Duodenal mucosa (tissue), 2 donors: ENCODE results near the gene PAK5.
"Not testable (repeated sequence)": the region's sequence is repeated elsewhere in the genome, so short reads cannot be mapped to it uniquely, and the experiment has no call there.

Experiments
- H3K27ac ChIP-seq: one replicate; pipeline ENCODE4 v1.7.0; 2013; ENCODE audit warnings: low read depth, low read length
- H3K27me3 ChIP-seq, 2 donors: one replicate each; pipeline ENCODE4 v1.7.0; 2013; ENCODE audit warnings: low read length in 2 of 2, control low read depth in 1 of 2; ENCODE audit not compliant: insufficient read depth in 2 of 2, control insufficient read depth in 1 of 2
- H3K36me3 ChIP-seq, 2 donors: one replicate each; pipeline ENCODE4 v1.7.0; 2013; ENCODE audit warnings: low read length in 2 of 2, control low read depth in 1 of 2; ENCODE audit not compliant: insufficient read depth in 2 of 2, control insufficient read depth in 1 of 2
- H3K4me1 ChIP-seq, 2 donors: one replicate each; pipeline ENCODE4 v1.7.0; 2013; ENCODE audit warnings: low read length in 2 of 2, control low read depth in 1 of 2; ENCODE audit not compliant: insufficient read depth in 2 of 2, control insufficient read depth in 1 of 2
- H3K4me3 ChIP-seq, 2 donors: one replicate each; pipeline ENCODE4 v1.7.0; 2013; ENCODE audit warnings: low read length in 2 of 2, low read depth in 1 of 2
- H3K9ac ChIP-seq, 2 donors: one replicate each; pipeline ENCODE4 v1.7.0; 2013; ENCODE audit warnings: low read length in 2 of 2, low read depth in 1 of 2
- H3K9me3 ChIP-seq, 2 donors: one replicate each; pipeline ENCODE4 v1.7.0; 2013; ENCODE audit warnings: low read length in 2 of 2, control low read depth in 1 of 2; ENCODE audit not compliant: control insufficient read depth in 1 of 2

The PAK5 gene

GRCh38 chr20:9660236-9660868, 178.5 kb downstream of the PAK5 start:
- Histone ChIP-seq H3K9ac (no peak overlapping the region), H3K27ac (no peak overlapping the region)

DNA sequence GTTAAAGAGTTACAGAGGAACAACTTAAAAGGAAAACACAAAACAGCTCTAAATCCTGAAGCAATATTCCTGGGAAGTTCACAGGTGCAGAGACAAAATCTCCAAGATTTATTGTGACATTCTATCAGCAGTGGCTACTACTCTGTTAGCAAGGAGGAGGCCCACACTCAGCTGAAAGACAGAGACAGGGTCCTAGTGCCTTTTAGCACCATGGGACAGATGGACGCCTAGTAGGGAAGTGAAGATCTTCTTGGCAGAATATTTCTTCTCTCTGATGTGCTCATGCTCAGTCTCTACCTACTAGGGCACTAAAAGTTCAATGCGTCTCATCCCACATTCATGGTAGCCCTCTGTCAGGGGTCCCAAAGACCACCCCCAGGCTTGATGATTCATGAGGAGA, 191.1 kb downstream of the PAK5 start:
- Histone ChIP-seq H3K9ac (no peak overlapping the region), H3K36me3 (no peaks in the 10 kb centered on the region), H3K4me1 (no peaks in the 10 kb centered on the region), H3K4me3 (no peak overlapping the region), H3K9me3 (no peaks in the 10 kb centered on the region), H3K27ac (no peak overlapping the region), H3K27me3 (no peaks in the 10 kb centered on the region)

More at GRCh38 chr20:9660236-9660868, 178.5 kb downstream of the PAK5 start:
- H3K36me3 ChIP-seq = no peaks in the 10 kb centered on the region
- no peaks in the 10 kb centered on the region for H3K4me1 ChIP-seq
- no peak overlapping the region for H3K4me3 ChIP-seq
- H3K9me3 ChIP-seq = no peaks in the 10 kb centered on the region
- no peaks in the 10 kb centered on the region for H3K27me3 ChIP-seq

- no peaks in the 10 kb centered on the region for H3K4me1 ChIP-seq
- H3K9ac ChIP-seq = no peak overlapping the region
- H3K27ac ChIP-seq = no peak overlapping the region
- no peaks in the 10 kb centered on the region for H3K36me3 ChIP-seq
- no peaks in the 10 kb centered on the region for H3K9me3 ChIP-seq
- no peaks in the 10 kb centered on the region for H3K27me3 ChIP-seq
- H3K4me3 ChIP-seq = no peak overlapping the region
These were observed 192.5 kb downstream of the PAK5 start for GRCh38 chr20:9646375-9646774.

- H3K36me3 ChIP-seq = no peaks in the 10 kb centered on the region
- no peaks in the 10 kb centered on the region for H3K4me1 ChIP-seq
- no peak overlapping the region for H3K27ac ChIP-seq
- H3K4me3 ChIP-seq = no peak overlapping the region
- H3K9ac ChIP-seq = no peak overlapping the region
- H3K9me3 ChIP-seq = no peaks in the 10 kb centered on the region
- H3K27me3 ChIP-seq = no peaks in the 10 kb centered on the region
These were observed 196.0 kb downstream of the PAK5 start for GRCh38 chr20:9642882-9643281.

GRCh38 chr20:9641499-9642000, 197.3 kb downstream of the PAK5 start:
- not testable (repeated sequence) for H3K4me3 ChIP-seq, H3K27me3 ChIP-seq, H3K9me3 ChIP-seq, H3K9ac ChIP-seq, H3K36me3 ChIP-seq, H3K27ac ChIP-seq, H3K4me1 ChIP-seq

DNA sequence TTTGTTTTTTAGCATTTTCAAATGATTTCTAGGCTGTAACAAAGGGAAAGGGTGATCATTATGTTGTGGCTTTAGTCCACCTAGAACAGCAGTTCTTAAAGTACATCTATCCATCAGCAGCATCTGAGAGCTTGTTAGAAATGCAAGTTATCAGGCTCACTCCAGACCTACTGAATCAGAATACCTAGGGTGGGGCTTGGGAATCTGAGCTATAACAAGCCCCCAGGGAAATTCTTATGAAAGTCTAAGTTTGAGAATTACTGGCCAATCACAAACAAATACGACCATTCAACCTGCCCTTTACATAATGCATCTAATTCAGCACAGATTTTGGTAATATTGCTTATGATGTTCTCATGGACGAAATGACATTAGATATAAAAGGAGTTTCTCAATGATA, 201.0 kb downstream of the PAK5 start:
- H3K36me3 ChIP-seq = no peaks in the 10 kb centered on the region
- no peaks in the 10 kb centered on the region for H3K4me1 ChIP-seq
- H3K27ac ChIP-seq = no peak overlapping the region
- H3K9ac ChIP-seq = no peak overlapping the region
- no peaks in the 10 kb centered on the region for H3K9me3 ChIP-seq
- H3K27me3 ChIP-seq = no peaks in the 10 kb centered on the region
- H3K4me3 ChIP-seq = no peak overlapping the region

GRCh38 chr20:9635750-9636149, 203.1 kb downstream of the PAK5 start:
- H3K4me3 ChIP-seq = no peak overlapping the region
- H3K9ac ChIP-seq = no peak overlapping the region
- no peaks in the 10 kb centered on the region for H3K27me3 ChIP-seq
- no peaks in the 10 kb centered on the region for H3K4me1 ChIP-seq
- no peaks in the 10 kb centered on the region for H3K9me3 ChIP-seq
- H3K27ac ChIP-seq = no peak overlapping the region
- no peaks in the 10 kb centered on the region for H3K36me3 ChIP-seq

- Histone ChIP-seq H3K36me3 (no peaks in the 10 kb centered on the region), H3K4me1 (no peaks in the 10 kb centered on the region), H3K9ac (no peak overlapping the region), H3K4me3 (no peak overlapping the region), H3K27ac (no peak overlapping the region), H3K9me3 (no peaks in the 10 kb centered on the region), H3K27me3 (no peaks in the 10 kb centered on the region)
These were observed 204.5 kb downstream of the PAK5 start for GRCh38 chr20:9634327-9634726.

- H3K9ac ChIP-seq = no peak overlapping the region
- H3K4me1 ChIP-seq = no peaks in the 10 kb centered on the region
- no peaks in the 10 kb centered on the region for H3K27me3 ChIP-seq
- no peaks in the 10 kb centered on the region for H3K36me3 ChIP-seq
- H3K27ac ChIP-seq = no peak overlapping the region
- no peaks in the 10 kb centered on the region for H3K9me3 ChIP-seq
- H3K4me3 ChIP-seq = no peak overlapping the region
These were observed 205.9 kb downstream of the PAK5 start for GRCh38 chr20:9632991-9633390.

- Histone ChIP-seq H3K9me3 (no peaks in the 10 kb centered on the region), H3K36me3 (no peaks in the 10 kb centered on the region), H3K4me1 (no peaks in the 10 kb centered on the region), H3K27ac (no peak overlapping the region), H3K9ac (no peak overlapping the region), H3K27me3 (no peaks in the 10 kb centered on the region), H3K4me3 (no peak overlapping the region)
These were observed 206.6 kb downstream of the PAK5 start for GRCh38 chr20:9632265-9632664.

DNA sequence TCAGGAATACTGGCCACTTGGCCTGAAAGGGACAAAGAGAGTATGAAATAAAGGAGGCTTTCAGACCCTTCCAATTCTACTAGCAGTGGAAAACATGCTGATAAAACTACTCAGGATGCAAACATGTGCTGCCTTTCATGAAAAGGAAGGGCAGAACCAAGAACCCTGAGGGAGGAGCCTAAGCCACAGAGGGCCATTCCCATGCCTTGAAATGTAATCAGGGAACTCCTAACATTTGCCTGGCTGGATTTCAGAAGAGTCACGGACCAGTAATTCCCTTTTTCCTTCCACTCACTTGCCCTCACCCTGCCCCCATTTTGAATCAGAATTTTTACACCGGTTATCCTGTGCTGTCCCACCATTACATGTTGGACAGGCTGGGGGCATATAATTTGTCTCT, 208.3 kb downstream of the PAK5 start:
- H3K9me3 ChIP-seq = no peaks in the 10 kb centered on the region
- H3K27me3 ChIP-seq = no peaks in the 10 kb centered on the region
- no peak overlapping the region for H3K4me3 ChIP-seq
- no peaks in the 10 kb centered on the region for H3K4me1 ChIP-seq
- H3K36me3 ChIP-seq = no peaks in the 10 kb centered on the region
- no peak overlapping the region for H3K9ac ChIP-seq
- no peak overlapping the region for H3K27ac ChIP-seq
